ENCODE results near the gene ITGAE. TPM values are rescaled to one million over a fixed set of nuclear protein-coding genes. Genes with fewer than 3 reads are reported as not detected.

The ITGAE gene
- total and polyA plus RNA-seq, 7 donors: 13.8 to 47.8 (median 23.6) TPM

- Histone ChIP-seq H3K4me3 (no peak overlapping the region), H3K27ac (no peak overlapping the region), H3K27me3 (ENCODE audit: insufficient read depth in 3 of 3, low read length in 2 of 3) (peaks cover 0 to 3% (median 0%) of the 10 kb centered on the region in 3 donors), H3K9me3 (no peaks in the 10 kb centered on the region), H3K4me1 (no peaks in the 10 kb centered on the region), H3K36me3 (ENCODE audit: insufficient read depth in 1 of 2, low read depth in 1 of 2) (no peaks in the 10 kb centered on the region)
- no peak for DNase-seq
- no peak for ATAC-seq
- 72 to 75% (median 72%) methylated on average over 16 of the region's 16 CpGs for WGBS, 3 donors
- intact Hi-C loops (cut with DNase I): no loop called here
- TF ChIP-seq CTCF (IDR thresholded peaks at IDR 0.05): no peak
Measured at GRCh38 chr17:3761918-3762380, 39.0 kb downstream of the ITGAE start.

- intact Hi-C loops (cut with DNase I): no loop called here
- no peak for TF ChIP-seq CTCF (IDR thresholded peaks at IDR 0.05)
- Histone ChIP-seq H3K27me3 (ENCODE audit: insufficient read depth in 3 of 3, low read length in 2 of 3) (peaks cover 0 to 3% (median 0%) of the 10 kb centered on the region in 3 donors), H3K27ac (no peak overlapping the region), H3K9me3 (no peaks in the 10 kb centered on the region), H3K36me3 (ENCODE audit: insufficient read depth in 1 of 2, low read depth in 1 of 2) (no peaks in the 10 kb centered on the region), H3K4me3 (no peak overlapping the region), H3K4me1 (no peaks in the 10 kb centered on the region)
- DNase-seq (no peak), ATAC-seq (no peak)
- WGBS, 3 donors: 76 to 84% (median 79%) methylated on average over 23 of the region's 23 CpGs
Measured at GRCh38 chr17:3761036-3761917, 39.7 kb downstream of the ITGAE start.

- H3K9me3 ChIP-seq: no peaks in the 10 kb centered on the region
- H3K36me3 ChIP-seq (ENCODE audit: insufficient read depth in 1 of 2, low read depth in 1 of 2): no peaks in the 10 kb centered on the region
- no peak for TF ChIP-seq CTCF (IDR thresholded peaks at IDR 0.05)
- 75 to 81% (median 79%) methylated on average over 6 of the region's 6 CpGs for WGBS, 3 donors
- no peak overlapping the region for H3K27ac ChIP-seq
- intact Hi-C loops (cut with DNase I): no loop called here
- no peaks in the 10 kb centered on the region for H3K4me1 ChIP-seq
- H3K27me3 ChIP-seq (ENCODE audit: insufficient read depth in 3 of 3, low read length in 2 of 3): peaks cover 0 to 7% (median 6%) of the 10 kb centered on the region in 3 donors
- H3K4me3 ChIP-seq: no peak overlapping the region
- ATAC-seq (no peak), DNase-seq (no peak)
Measured at GRCh38 chr17:3759597-3760216, 41.3 kb downstream of the ITGAE start.

GRCh38 chr17:3755335-3756030, 45.5 kb downstream of the ITGAE start:
- TF ChIP-seq CTCF (IDR thresholded peaks at IDR 0.05): no peak
- Histone ChIP-seq H3K27me3 (ENCODE audit: insufficient read depth in 3 of 3, low read length in 2 of 3) (peaks cover 0 to 20% (median 13%) of the 10 kb centered on the region in 3 donors), H3K4me3 (no peak overlapping the region), H3K36me3 (ENCODE audit: insufficient read depth in 1 of 2, low read depth in 1 of 2) (no peaks in the 10 kb centered on the region), H3K27ac (no peak overlapping the region), H3K4me1 (no peaks in the 10 kb centered on the region), H3K9me3 (no peaks in the 10 kb centered on the region)
- intact Hi-C loops (cut with DNase I): no loop called here
- ATAC-seq (no peak), DNase-seq (no peak)
- 49 to 53% (median 50%) methylated on average over 20 of the region's 20 CpGs for WGBS, 3 donors
